MCF 10A (cell line): Measurements from ENCODE around the gene LOXHD1. TPM values are rescaled to one million over a fixed set of nuclear protein-coding genes. Genes with fewer than 3 reads are reported as not detected.

Source experiments
- BruUV-seq: library from RNA; stranded (reverse); fragments of 400-500 nt; replicated peaks from 2 replicates; lab custom pipeline; 2021; lab: Mats Ljungman, UMichigan
- CTCF ChIA-PET: fragments of 300-600 bp; sonication (Branson Sonifier 250); formaldehyde crosslinking; extraction: SDS; loops from one replicate; lab custom pipeline; 2021; ENCODE audit warnings: antibody characterized with exemption, inconsistent platforms; lab: Yijun Ruan, JAX
- POLR2A ChIA-PET: fragments of 300-600, 350-650 bp; sonication (Branson Sonifier 250); formaldehyde crosslinking; extraction: SDS; loops from one replicate; lab custom pipeline; 2020; ENCODE audit warnings: antibody characterized with exemption, inconsistent platforms; lab: Yijun Ruan, JAX
- DNase-seq: peaks from one replicate; pipeline ENCODE4 v3.0.0-alpha.2; 2018; ENCODE audit not compliant: unreplicated experiment
- H3K27ac Mint-ChIP-seq: one replicate; pipeline ENCODE4 v1.8.0; 2022; ENCODE audit warnings: mild to moderate bottlenecking, low read depth, mixed read lengths; ENCODE audit not compliant: unreplicated experiment
- H3K27me3 Mint-ChIP-seq: one replicate; pipeline ENCODE4 v1.8.0; 2022; ENCODE audit warnings: mixed read lengths; ENCODE audit not compliant: insufficient read depth, unreplicated experiment
- H3K36me3 Mint-ChIP-seq: one replicate; pipeline ENCODE4 v1.8.0; 2022; ENCODE audit warnings: mild to moderate bottlenecking, moderate library complexity, mixed read lengths; ENCODE audit not compliant: insufficient read depth, unreplicated experiment
- H3K4me1 Mint-ChIP-seq: one replicate; pipeline ENCODE4 v1.8.0; 2022; ENCODE audit warnings: mixed read lengths; ENCODE audit not compliant: insufficient read depth, unreplicated experiment
- H3K4me3 Mint-ChIP-seq: one replicate; pipeline ENCODE4 v1.8.0; 2022; ENCODE audit warnings: mild to moderate bottlenecking, moderate library complexity, mixed read lengths; ENCODE audit not compliant: unreplicated experiment
- H3K9me3 Mint-ChIP-seq: one replicate; pipeline ENCODE4 v1.8.0; 2022; ENCODE audit warnings: mixed read lengths; ENCODE audit not compliant: unreplicated experiment
- CTCF ChIP-seq: fragments of 200-600 bp; IDR thresholded peaks from one replicate; pipeline ENCODE4 v1.8.0; 2022; ENCODE audit warnings: antibody characterized with exemption, mild to moderate bottlenecking; ENCODE audit not compliant: unreplicated experiment
- intact Hi-C: fragments of 100-400 bp; cut with micrococcal nuclease; formaldehyde crosslinking; loops from 2 replicates; pipeline ENCODE4 v1.14.1; 2022
- total RNA-seq: library from RNA; stranded (reverse); gene quantifications from 2 replicates; pipeline ENCODE4 v1.2.3, GENCODE V29; 2022

Gene LOXHD1
- total RNA-seq, 1 experiment from 2014 or later: not detected

- ChIA-PET CTCF (interaction anchor here (0.9 kb wide), 2 partner anchors 10 to 14 kb away, joined by 3 to 4 read pairs; no protein-coding TSS in a partner anchor), POLR2A (no interaction called here)
- no TSS peak for BruUV-seq
- no peak for TF ChIP-seq CTCF
- intact Hi-C loops: no loop called here
- no peaks in the 10 kb centered on the region for H3K4me1 Mint-ChIP-seq
- no peak overlapping the region for H3K4me3 Mint-ChIP-seq
- peaks cover 69% of the 10 kb centered on the region for H3K27me3 Mint-ChIP-seq
- no peaks in the 10 kb centered on the region for H3K9me3 Mint-ChIP-seq
- H3K27ac Mint-ChIP-seq: no peak overlapping the region
- DNase-seq: no peak
- no peaks in the 10 kb centered on the region for H3K36me3 Mint-ChIP-seq
Observed at GRCh38 chr18:46609048-46609447, 48.0 kb downstream of the LOXHD1 start.

- Mint-ChIP-seq H3K4me1 (no peaks in the 10 kb centered on the region), H3K27ac (no peak overlapping the region), H3K36me3 (no peaks in the 10 kb centered on the region), H3K27me3 (peaks cover 80% of the 10 kb centered on the region), H3K4me3 (no peak overlapping the region), H3K9me3 (no peaks in the 10 kb centered on the region)
- no peak for TF ChIP-seq CTCF
- no peak for DNase-seq
- intact Hi-C loops: no loop called here
- BruUV-seq: no TSS peak
- POLR2A ChIA-PET: no interaction called here
- CTCF ChIA-PET: no interaction called here
Observed at GRCh38 chr18:46607926-46608325, 49.1 kb downstream of the LOXHD1 start.

GRCh38 chr18:46601141-46601805 lies 55.7 kb downstream of the LOXHD1 start:
- CTCF ChIA-PET: interaction anchor here (0.7 to 1.0 kb wide), 3 partner anchors 56 to 429 kb away, joined by 3 to 5 read pairs (median 4); no protein-coding TSS in a partner anchor

GRCh38 chr18:46596119-46596518 lies 60.9 kb downstream of the LOXHD1 start:
- Mint-ChIP-seq H3K9me3 (no peaks in the 10 kb centered on the region), H3K27ac (no peak overlapping the region), H3K27me3 (peaks cover 52% of the 10 kb centered on the region), H3K4me1 (no peaks in the 10 kb centered on the region), H3K4me3 (no peak overlapping the region), H3K36me3 (no peaks in the 10 kb centered on the region)
- POLR2A ChIA-PET: no interaction called here
- intact Hi-C loops: no loop called here
- DNase-seq: peak; percentile 1
- TF ChIP-seq CTCF: no peak
- no TSS peak for BruUV-seq
- CTCF ChIA-PET: no interaction called here

More at GRCh38 chr18:46601141-46601805, 55.7 kb downstream of the LOXHD1 start:
- Mint-ChIP-seq H3K36me3 (no peaks in the 10 kb centered on the region), H3K27me3 (peaks cover 49% of the 10 kb centered on the region), H3K27ac (no peak overlapping the region), H3K4me3 (no peak overlapping the region), H3K4me1 (no peaks in the 10 kb centered on the region), H3K9me3 (no peaks in the 10 kb centered on the region)
- no peak for TF ChIP-seq CTCF
- intact Hi-C loops: no loop called here
- POLR2A ChIA-PET: interaction anchor here (0.6 to 0.7 kb wide), 3 partner anchors 12 to 46 kb away, joined by 3 to 5 read pairs (median 3); no protein-coding TSS in a partner anchor
- DNase-seq: no peak
- BruUV-seq: no TSS peak
